Brain microvascular endothelial cell (primary cell): Measurements from ENCODE around the gene VWF.

ENCODE experiments used
- DNase-seq: peaks from one replicate; pipeline ENCODE4 v3.0.0-alpha.2; 2020
- H3K27ac ChIP-seq: fragments of 250-450 bp; sonication (Bioruptor Pico); 2 replicates; pipeline ENCODE4 v1.5.1; 2020; ENCODE audit warnings: mild to moderate bottlenecking, moderate library complexity
- H3K27me3 ChIP-seq: fragments of 250-450 bp; sonication (Bioruptor Pico); replicated peaks from 2 replicates; pipeline ENCODE4 v1.5.1; 2020; ENCODE audit warnings: mild to moderate bottlenecking
- H3K36me3 ChIP-seq: fragments of 250-450 bp; sonication (Bioruptor Pico); replicated peaks from 2 replicates; pipeline ENCODE4 v1.5.1; 2020; ENCODE audit warnings: mild to moderate bottlenecking
- H3K4me3 ChIP-seq: 2 replicates; pipeline ENCODE4 v1.5.1; 2011; ENCODE audit warnings: low read depth, mild to moderate bottlenecking, control low read depth, low read length, moderate library complexity
- CTCF ChIP-seq: IDR thresholded peaks from 2 replicates; pipeline ENCODE4 v1.5.1; 2011; ENCODE audit warnings: low read depth, mild to moderate bottlenecking, moderate library complexity, low read length, control low read depth, inconsistent platforms; ENCODE audit errors: missing control alignments
- in situ Hi-C: cut with HindIII; loops from 2 replicates; pipeline ENCODE4 v1.10.0; 2017; ENCODE audit warnings: low sequenced_read_pairs, low pct_ligation_motif_present

Gene VWF

GRCh38 chr12:6047249-6048237, 76.9 kb downstream of the VWF start:
- in situ Hi-C loops: no loop called here
- TF ChIP-seq CTCF: no peak
- peak; percentile 84 for DNase-seq
- Histone ChIP-seq H3K4me3 (no peak overlapping the region), H3K27ac (peak overlapping the region; percentile 43), H3K27me3 (no peaks in the 10 kb centered on the region), H3K36me3 (no peaks in the 10 kb centered on the region)

- Histone ChIP-seq H3K36me3 (no peaks in the 10 kb centered on the region), H3K27ac (peak overlapping the region; percentile 14), H3K27me3 (no peaks in the 10 kb centered on the region), H3K4me3 (no peak overlapping the region)
- no peak for DNase-seq
- TF ChIP-seq CTCF: no peak
- in situ Hi-C loops: no loop called here
Measured at GRCh38 chr12:6046511-6047180, 77.8 kb downstream of the VWF start.

- Histone ChIP-seq H3K27me3 (no peaks in the 10 kb centered on the region), H3K4me3 (no peak overlapping the region), H3K27ac (no peak overlapping the region), H3K36me3 (no peaks in the 10 kb centered on the region)
- DNase-seq: no peak
- in situ Hi-C loops: no loop called here
- TF ChIP-seq CTCF: no peak
Measured at GRCh38 chr12:6045438-6045837, 79.0 kb downstream of the VWF start.

- no peak for TF ChIP-seq CTCF
- Histone ChIP-seq H3K27ac (no peak overlapping the region), H3K4me3 (no peak overlapping the region), H3K36me3 (no peaks in the 10 kb centered on the region), H3K27me3 (no peaks in the 10 kb centered on the region)
- DNase-seq: no peak
- in situ Hi-C loops: no loop called here
Measured at GRCh38 chr12:6044082-6044481, 80.4 kb downstream of the VWF start.

GRCh38 chr12:6042446-6042845, 82.0 kb downstream of the VWF start:
- no peak overlapping the region for H3K4me3 ChIP-seq
- H3K27ac ChIP-seq: no peak overlapping the region
- no peak for DNase-seq
- TF ChIP-seq CTCF: no peak
- H3K36me3 ChIP-seq: no peaks in the 10 kb centered on the region
- H3K27me3 ChIP-seq: no peaks in the 10 kb centered on the region
- in situ Hi-C loops: no loop called here
